Stimulated activated CD8-positive, alpha-beta memory T cell treated with anti-CD3 and anti-CD28 coated beads, Interleukin-12 subunit alpha, Interleukin-12 subunit beta, amount 100 ng/mL, for 24 hours (primary cell): Measurements from ENCODE around the gene SPDYE16.
"Not testable (repeated sequence)": the region's sequence is repeated elsewhere in the genome, so short reads cannot be mapped to it uniquely, and the experiment has no call there.

Source experiments
- DNase-seq: peaks from one replicate; pipeline ENCODE4 v3.0.0-alpha.2; 2020; ENCODE audit errors: extremely low read depth

Gene SPDYE16

DNA sequence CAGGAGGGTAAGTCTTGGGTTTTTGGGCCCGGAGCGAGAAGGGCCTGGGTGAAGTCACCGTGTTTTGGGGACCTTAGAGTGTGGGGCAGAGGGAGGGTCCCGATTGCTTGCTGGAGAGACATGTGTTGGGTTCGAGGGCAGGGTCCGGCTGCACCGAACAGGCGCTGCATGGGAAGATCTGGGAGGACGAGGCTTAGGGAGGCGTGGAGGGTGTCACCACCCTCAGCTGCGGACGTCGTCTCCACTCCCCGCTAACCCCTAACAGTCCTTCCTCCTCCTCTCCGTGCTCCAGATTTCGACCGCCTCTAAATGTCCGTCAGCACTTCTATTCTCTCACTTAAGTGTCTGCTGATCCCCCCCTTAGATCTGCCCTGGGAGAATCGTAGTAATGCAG is 6.8 kb upstream of the SPDYE16 start:
- not testable (repeated sequence) for DNase-seq

DNA sequence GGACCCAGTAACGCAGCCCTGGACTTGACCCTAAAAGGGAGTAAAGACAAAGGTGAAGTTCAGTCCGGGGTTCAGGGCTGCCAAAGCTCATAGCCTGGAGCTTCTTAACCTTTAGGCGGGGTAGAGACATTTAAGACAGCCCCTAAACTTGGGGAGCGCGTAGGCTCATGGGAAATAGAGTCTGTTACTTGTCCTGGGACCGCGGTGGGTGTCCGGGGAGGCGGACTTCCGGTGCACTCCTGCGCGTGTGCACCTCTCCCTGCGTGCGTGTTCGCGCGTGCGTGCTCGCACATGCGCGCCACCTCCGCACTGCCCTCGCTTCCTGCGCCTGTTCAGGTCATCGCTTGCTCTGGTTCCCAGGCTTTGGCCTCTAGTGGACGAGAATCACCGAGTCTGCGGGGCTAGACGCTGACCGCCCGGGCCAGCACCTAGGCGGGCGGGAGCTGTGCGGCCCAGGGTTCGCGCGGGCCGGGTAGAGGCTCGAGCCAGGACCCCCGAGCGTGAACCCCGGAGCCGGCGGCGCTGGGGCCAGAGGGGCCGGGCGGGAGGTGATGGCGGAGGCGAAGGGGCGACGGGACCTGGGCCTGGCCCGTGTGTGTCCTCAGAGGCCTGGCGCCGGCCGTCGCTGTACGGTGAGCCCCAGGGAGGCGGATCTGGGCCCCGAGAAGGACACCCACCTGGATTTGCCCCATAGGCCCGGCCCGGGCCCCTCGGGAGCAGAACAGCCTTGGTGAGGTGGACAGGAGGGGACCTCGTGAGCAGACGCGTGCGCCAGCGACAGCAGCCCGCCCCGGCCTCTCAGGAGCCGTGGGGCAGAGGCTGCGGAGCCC is 6.1 kb upstream of the SPDYE16 start:
- DNase-seq = peak; percentile 73

DNA sequence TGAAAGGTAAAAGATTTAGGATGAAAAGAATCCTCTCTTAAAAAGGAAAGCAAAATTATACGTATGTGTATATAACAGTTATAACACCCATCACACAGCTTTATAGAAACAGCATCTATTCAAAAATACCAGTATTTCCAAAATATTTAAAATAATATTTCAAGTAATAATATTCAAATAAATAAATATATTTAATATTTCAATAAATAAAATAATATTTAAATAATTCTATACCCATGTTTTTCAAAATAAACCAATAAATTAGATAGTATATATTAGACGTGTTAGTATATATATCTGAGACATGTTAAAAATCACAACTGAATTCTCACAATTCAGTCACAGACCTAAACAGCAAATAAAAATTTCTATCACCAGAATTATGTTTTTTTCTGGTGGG is 11.5 kb downstream of the SPDYE16 start:
- DNase-seq = not testable (repeated sequence)

DNA sequence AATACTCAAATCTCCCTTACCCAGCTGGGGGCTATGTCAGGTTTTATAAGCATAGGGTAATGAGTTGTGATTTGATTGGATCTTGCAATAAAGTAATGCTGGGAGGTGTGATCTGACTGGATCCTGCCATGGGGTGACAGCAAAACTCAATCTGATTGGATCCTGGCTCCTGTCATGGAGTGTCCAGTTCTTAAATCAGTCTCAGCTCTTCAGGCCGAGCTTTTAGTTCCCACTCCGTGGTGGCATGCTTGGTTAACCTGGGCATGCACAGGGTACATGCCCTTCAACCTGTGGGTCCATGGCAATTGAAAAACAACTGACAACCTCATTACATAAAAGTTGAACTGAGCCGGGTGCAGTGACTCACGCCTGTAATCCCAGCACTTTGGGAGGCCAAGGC is 16.9 kb downstream of the SPDYE16 start:
- DNase-seq = not testable (repeated sequence)

DNA sequence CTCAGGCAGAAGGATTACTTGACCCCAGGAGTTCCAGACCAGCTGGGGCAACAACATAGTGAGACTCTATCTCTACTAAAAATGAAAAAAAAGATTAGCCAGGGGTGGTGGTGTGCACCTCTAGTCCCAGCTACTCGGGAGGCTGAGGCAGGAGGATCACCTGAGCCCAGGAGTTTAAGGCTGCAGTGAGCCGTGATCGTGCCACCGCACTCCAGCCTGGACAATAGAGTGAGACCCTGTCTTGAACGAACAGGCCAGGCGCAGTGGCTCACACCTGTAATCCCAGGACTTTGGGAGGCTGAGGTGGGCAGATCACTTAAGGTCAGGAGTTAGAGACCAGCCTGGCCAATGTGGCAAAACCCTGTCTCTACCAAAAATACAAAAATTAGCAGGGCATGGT is 26.2 kb downstream of the SPDYE16 start:
- not testable (repeated sequence) for DNase-seq

DNA sequence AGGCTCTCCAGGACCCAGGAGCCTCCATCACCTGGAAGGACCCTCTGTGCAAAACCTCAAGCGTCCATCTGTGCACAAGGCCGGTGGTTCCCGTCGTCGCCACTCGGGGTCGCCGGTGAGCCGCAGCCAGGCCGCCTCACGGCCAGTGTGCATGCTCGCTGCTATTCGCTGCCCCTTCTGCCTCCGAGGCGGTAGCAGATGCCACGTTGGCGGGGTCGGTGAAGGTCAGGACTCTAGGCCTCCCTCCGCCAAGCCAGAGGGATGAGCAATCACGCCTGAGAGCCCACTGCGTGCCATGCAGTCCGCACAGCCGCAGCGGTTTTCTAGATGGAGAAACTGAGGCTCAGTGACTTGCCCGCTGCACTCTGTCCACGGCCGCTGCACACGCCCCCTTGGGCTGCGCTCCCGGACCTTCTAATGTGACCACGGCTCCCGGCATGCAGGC is 27.1 kb downstream of the SPDYE16 start:
- DNase-seq = no peak

DNA sequence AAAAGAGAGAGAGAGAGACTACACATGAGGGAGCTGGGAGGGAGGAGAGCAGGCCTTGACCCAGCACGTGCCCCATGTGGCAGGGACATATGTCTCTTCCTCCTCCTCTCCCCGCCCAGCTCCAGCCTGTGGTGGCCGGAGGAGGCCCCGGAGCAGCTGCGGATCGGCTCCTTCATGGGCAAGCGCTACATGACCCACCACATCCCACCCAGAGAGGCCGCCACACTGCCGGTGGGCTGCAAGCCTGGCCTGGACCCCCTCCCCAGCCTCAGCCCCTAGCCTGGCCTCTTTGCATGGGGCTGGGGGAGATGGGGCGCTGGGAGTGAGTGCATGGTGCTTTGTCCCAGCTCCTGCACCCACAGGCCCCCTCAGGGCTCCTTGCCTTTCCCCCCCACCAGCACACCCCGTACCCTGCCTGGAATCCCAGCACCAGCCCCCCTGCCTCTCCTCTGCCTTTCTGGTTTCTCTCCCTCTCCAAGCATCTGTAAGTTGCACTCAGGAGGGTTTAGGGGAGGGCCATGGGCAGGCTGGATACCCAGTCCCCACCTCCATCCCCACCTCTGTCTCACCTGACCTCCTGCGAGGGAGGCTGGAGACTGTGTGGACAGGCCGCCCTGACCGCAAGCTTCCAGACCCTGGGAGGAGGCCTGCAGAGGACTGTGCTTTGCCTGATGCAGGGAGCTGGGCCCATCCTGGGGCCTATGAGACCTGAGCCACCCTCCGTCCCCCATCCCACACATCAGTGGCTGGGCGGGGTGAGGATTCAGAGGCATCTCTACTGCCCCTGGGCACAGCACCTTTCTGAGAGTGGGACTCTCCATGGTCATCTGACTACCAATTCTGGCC is 27.9 kb downstream of the SPDYE16 start:
- no peak for DNase-seq

DNA sequence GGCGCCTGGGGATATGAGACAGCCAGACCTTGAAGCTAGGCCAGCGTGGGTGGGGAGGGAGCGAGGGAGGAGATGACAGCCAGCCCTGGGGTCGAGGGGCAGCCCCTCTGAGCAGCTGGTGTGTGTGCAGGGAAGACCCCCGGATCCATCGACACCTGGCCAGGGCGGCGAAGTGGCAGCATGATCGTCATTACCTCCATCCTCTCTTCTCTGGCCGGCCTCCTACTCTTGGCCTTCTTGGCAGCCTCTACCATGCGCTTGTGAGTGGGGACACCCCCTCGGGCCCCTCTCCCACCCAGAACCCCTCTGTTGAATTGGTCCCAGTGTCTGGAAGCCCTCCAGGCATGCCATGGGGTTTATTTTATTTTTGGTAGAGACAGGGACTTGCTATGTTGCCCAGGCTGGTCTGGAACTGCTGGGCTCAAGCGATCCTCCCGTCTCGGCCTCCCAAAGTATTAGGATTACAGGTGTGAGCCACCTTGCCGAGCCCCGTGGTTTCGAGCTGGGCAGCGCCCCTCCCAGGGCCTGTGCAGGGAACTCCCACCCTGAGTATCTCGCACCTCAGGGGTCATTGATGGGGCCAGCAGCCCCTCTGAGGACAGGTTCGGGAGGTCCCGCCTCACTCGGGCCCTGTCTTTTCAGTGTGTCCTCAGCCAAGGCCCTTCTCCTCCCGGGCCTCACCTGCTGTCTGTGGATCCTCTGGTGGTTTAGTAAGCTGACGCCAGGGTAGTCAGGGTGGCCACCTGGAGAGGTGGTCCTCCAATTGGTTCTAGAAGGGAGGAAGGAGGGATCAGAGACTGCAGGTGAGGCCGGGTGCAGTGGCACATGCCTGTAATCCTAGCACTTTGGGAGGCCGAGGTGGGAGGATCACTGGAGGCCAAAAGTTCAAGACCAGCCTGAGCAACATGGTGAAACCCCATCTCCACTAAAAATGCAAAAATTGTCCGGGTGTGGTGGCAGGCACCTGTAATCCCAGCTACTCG is 29.0 kb downstream of the SPDYE16 start:
- DNase-seq = no peak

DNA sequence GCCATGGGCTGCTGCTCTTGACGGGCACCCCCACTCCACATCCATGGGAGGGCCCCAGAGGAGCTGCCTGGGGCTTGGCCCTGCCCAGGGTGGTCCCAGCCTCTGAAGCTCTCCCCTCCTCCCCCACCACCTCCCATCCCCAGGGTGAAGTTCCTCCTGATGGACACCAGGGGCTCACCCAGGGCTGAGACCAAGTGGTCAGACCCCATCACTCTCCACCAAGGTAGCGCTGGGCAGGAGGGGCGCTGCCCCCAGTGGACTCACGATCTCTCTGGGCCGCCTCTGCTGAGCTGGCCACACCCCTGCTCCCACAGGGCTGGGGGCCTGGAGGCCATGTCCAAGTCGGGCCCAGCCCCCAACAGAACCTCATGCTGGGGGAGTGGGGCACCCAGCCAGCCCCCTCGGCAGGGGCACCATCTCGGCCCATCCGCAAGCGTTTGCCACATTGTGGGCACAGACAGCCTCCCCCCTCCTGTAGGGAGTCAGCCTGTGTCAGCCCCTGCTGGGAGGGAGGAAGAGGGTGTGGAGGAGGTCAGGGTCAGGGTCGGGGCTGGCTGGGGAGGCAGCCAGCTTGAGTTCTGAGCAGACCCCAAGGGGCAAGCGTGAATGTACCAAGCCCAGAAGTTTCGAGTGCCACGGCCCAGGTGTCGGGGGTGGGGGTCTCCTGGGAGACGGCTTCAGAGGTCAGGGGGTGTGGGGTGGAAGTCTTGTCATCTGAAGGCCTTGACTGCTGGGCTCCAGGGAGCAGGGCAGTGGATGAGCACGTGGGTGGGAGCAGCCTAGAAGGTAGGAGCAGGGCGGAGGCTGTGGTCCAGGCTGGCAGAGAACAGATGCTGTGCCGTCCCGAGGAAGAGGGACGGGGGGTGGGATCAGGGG is 29.9 kb downstream of the SPDYE16 start:
- no peak for DNase-seq

DNA sequence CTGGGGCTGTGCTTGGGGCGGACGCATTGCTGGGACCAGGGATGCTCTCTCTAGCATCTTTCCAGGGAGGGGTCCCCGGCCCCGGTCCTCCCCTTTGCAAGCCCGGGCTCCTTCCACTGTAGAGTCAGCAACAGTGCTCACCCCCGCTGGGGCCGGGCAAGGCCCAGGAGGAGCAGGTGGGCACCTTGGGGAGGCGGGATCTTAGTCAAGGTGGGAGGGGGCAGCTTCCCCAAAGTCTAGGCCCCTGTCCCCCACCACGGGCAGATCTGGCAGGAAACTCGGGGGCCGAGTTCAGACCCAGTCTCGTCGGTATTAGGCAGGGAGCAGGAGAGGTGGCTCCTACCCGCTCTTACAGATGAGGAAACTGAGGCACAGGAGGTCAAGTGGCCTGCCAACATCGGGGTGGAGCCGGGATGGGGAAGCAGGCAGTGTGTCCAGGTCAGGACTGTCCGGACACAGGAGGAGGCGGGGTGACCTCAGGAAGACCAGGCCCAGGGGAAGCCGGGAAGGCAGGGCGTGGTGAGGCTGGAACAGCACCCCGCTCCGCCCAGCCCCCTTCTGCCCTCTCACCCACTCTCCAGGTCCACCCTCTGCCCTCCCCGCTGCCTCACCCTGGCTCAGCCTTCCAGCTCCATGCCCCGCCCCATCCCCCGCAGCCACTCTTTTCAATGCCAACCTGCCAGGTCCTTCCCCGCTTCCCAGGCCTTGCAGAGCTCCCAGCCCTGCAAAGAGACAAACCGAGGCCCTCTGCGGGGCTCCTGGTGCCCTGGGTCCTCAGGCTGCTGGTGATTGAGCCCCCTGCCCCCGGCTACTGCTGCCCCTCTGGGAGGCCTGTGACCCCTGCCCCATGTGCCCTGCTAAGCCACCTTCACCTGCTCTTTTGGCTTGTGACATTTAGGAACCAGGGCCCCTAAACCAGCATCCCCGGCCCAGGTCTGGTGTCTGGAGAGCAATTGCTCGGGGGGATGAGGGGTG is 30.9 kb downstream of the SPDYE16 start:
- not testable (repeated sequence) for DNase-seq

DNA sequence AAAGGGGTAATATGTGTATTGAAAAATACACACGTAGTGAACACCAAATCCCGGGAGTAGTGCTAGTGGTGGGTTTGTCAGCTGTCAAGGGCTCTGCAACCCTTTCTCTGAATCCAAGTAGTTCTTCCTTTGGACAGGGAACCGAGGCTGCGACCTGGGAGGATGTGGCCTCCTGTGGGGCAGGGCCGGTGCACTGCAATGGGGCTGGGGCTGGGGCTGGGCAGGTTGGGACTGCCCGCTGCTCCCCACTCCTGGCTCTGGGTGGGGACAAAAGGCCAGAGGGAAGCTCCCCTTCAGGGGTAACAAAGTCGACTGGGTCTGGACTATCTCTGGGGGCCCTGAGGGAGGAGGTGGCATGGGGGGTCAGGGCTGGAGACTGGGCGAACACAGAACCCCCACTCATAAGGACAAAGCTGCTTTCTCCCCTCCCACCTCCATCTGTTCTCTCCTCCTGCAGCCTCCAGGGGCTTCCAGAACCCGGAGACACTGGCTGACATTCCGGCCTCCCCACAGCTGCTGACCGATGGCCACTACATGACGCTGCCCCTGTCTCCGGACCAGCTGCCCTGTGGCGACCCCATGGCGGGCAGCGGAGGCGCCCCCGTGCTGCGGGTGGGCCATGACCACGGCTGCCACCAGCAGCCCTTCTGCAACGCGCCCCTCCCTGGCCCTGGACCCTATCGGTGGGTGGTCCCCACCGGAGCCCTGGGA is 31.7 kb downstream of the SPDYE16 start:
- not testable (repeated sequence) for DNase-seq

DNA sequence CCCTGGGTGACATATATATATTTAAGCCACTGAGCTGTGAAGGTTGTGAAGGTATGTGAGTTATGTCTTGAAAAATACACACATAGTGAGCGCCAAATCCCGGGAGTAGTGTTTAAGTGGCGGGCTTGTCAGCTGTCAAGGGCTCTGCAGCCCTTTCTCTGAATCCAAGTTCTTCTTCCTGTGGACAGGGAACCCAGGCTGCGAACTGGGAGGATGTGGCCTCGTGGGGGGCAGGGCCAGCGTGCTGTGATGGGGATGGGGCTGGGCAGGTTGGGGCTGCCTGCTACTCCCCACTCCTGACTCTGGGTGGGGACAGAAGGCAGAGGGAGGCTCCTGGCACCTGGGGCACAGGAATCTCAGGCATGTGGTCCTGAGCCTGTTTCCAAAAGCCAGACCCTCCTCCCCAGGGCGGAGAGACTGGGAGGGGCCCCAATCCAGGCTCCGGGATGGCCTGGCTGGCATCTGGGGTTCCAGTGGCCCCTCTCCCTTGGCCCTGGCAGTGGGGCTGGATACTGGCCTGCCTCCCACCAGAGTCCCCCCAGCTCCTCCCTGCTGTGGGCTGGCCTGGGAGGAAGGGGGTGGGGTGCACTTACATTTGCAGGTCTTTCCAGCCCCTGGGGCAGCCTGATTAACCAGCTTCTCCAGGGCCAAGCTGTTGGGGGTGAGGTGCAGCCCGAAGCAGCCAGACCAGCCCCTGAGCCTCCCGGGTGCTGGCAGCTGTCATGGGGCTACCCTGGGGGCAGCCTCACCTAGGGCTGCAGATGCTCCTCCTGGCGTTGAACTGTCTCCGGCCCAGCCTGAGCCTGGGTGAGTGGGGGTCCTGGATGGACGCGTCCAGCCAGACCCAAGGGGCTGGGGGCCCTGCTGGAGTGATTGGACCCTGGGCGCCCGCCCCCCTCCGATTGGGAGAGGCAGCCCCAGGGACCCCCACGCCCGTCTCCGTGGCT is 32.9 kb downstream of the SPDYE16 start, which contains the start of gene UPK3B:
Gene UPK3B (plus strand): TSS at position 622 of the 947 bp plus-strand sequence. CDS start 101 bp downstream, at position 723.
- no peak for DNase-seq

DNA sequence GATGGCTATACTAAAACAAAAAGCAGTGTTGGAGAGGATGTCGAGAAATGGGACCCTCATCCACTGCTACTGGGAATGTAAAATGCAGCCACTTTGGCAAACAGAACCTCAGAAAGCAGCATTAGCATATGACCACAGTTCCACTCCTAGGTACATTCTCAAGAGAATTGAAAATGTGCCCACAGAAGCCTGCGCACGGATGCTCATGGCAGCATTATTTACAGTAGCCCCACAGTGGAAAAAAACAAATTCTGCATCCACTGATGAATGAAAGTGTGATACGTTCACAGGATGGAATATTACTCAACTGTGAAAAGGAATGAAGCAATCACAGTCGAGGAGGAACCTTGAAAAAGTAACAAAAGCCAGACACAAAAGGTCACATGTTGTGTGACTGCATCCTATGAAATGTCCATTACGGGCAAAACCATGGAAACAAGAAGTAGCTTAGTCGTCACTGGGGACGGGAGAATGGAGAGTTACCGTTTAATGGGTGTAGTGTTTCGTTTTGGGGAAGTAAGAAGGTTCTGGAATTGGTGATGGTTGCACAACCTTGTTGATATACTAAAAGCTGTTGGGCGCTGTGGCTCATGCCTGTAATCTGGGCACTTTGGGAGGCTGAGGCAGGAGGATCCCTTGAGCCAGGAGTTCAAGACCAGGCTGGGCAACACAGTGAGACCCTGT is 35.2 kb downstream of the SPDYE16 start:
- DNase-seq = no peak

DNA sequence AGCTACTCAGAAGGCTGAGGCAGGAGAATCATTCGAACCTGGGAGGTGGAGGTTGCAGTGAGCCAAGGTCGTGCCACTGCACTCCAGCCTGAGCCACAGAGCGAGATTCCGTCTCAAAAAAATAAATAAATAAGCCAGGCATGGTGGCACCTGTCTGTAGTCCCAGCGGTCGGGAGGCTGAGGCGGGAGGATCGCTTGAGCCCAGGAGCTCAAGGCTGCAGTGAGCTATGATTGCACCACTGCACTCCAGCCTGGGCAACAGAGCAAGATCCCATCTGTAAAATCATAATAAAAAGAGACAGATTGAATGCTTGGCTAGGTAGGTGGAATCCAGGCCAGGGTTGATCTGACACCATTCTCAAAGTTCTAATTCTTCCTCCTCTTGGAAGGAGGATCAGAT is 36.5 kb downstream of the SPDYE16 start:
- DNase-seq = not testable (repeated sequence)

DNA sequence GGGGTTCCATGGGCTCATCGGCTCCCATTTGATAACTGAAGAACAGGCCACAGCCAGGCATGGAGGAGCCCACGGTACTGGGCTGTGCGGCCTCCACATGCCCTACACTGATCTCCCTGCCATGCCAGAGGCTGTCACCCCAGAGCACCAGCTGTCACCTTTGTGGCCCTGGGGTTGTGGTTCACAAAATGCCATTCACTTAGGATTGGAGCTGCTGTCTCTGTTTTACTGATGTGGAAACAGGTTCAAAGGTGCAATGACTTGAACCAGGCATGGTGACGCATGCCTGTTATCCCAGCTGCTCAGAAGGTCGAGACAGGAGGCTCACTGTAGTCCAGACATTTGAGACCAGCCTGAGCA is 37.0 kb downstream of the SPDYE16 start:
- DNase-seq = no peak

DNA sequence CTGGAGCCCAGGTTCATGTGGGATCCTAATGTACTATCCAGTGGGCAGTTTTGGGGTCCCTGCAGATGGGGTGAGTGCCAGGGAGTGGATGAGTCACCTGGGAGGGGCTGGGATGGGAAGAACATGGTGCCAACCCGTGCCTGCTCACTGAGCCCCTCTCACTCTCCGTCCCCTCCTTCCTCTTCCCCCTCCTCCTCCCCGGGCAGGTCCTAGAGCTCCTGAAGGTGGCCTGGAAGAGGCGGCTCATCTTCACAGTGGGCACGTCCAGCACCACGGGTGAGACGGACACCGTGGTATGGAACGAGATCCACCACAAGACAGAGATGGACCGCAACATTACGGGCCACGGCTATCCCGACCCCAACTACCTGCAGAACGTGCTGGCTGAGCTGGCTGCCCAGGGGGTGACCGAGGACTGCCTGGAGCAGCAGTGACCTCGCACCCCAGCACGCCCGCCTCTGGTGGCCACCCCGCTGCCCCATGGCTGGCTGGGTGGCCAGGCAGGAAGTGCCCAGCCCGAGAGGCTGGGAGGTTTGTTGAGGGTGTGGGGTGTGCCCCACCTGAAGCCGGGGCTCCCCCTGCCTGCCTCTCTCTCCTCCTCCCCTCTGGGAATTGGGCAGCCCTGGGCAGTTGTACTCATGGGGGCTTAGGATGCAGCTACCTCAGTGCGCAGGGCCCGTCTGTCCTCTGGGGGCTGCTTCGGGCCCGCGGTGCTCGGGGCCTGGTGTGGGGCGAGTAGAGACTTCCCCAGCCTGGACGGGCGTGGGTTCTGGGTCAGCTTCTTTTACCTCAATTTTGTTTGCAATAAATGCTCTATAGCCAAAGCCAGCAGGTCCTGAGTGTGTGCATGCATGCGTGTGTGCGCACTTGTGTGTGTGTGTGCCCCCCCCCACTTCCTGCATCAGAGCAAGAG is 37.7 kb downstream of the SPDYE16 start:
- DNase-seq = no peak
